Muscle of back (tissue), 11 donors: Measurements from ENCODE around the gene PRICKLE4. TPM values are rescaled to one million over a fixed set of nuclear protein-coding genes. Genes with fewer than 3 reads are reported as not detected.
"Not testable (repeated sequence)": the region's sequence is repeated elsewhere in the genome, so short reads cannot be mapped to it uniquely, and the experiment has no call there.

ENCODE experiments used
- DNase-seq, 3 donors: peaks; one replicate each; pipeline versions ENCODE4 v3.0.0 to v3.0.0-alpha.2; 2013
- polyA plus RNA-seq, 10 donors: library from polyadenylated mRNA; unstranded; fragments of 120-200 nt; gene quantifications; one replicate each; pipeline ENCODE4 v1.2.1, GENCODE V29; 2013; ENCODE audit not compliant: insufficient read length in 10 of 10

Gene PRICKLE4
- polyA plus RNA-seq, 10 donors = 1.0 to 4.1 (median 2.5) TPM

DNA sequence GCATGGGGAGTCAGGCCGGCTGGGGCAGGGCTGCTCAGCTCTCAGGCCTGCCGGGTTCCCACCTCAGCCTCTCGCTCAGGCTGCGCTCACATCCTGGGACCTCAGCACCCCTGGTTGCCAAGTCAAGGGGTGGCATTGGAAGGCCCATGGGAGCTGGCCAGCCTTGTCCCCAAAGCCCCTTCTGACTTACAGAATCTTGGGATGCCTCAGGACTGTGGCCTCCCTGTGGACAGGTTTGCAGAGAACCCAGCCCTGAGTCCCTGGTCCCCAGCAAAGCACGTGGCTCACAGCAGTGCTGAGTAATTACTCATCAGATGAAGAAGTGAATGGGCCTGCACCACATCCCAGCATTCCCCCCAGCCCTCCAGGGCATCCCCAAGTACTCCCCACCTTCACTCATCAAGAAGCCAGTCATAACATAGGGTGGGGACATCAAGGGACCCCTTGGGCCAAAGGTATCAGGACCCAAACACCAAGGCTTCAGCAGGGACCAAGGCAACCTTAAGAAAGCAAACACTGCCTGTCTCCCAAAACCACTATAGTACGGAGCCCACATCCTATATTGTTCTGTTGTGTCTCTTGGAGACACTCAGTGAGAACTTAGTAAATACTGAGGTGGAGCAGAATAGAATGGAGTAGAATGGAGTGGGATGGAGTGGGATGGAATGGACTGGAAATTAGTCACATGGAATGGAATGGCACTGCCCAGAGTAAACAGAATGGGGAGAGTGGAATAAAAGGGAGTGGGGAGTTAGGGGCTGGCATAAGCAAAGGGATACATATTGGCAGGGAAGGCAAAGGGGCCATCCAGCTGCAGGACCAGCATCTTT is 37.0 kb upstream of the PRICKLE4 start:
- no peak for DNase-seq

- no peak for DNase-seq
Measured at GRCh38 chr6:41744236-41744787, 36.3 kb upstream of the PRICKLE4 start.

DNA sequence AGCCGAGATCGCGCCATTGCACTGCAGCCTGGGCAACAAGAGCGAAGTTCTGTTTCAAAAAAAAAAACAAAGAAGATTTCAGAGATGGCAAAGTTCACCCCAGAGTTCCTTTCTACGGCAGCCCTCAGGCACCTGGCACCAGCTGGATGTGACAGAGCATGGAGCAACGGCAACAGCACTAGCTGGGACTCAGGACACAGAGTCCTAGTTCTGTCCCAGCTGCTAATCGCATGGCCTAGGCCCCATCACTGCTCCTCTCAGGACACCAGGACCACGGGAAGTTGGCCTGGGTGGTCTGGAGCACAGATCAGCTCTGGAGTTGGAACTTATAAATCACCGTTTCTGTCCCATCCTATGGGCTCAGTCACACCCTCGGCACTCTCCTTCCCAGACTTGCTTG is 34.5 kb upstream of the PRICKLE4 start:
- no peak for DNase-seq

GRCh38 chr6:41747256-41748101 is 33.1 kb upstream of the PRICKLE4 start, which contains the start of gene PGC:
Gene PGC, minus strand, starts transcription at chr6:41747397. Its CDS starts 63 bp downstream, at chr6:41747334.
- no peak for DNase-seq

GRCh38 chr6:41748102-41748477 is 32.5 kb upstream of the PRICKLE4 start:
- no peak for DNase-seq

GRCh38 chr6:41748542-41748941 is 32.0 kb upstream of the PRICKLE4 start:
- no peak for DNase-seq

DNA sequence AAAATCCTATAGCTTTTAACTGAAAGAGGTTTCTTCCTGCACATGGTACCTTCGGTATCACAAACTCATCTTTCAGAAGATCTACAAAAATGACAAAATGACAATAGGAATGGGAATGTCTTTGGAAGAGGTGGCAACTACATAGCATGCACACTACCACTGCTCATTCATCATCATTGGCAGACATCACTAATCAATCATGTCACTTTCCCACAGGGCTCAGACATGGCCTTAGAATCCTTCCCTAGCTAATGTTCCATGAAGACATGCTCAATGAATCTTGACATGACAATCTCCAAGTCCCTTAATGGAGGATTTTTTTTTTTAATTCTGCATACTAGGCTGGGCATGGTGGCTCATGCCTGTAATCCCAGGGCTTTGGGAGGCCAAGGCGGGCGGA is 30.2 kb upstream of the PRICKLE4 start:
- no peak for DNase-seq

GRCh38 chr6:41755895-41756294 is 24.7 kb upstream of the PRICKLE4 start:
- no peak for DNase-seq

GRCh38 chr6:41756354-41756753 is 24.2 kb upstream of the PRICKLE4 start:
- DNase-seq = no peak

DNA sequence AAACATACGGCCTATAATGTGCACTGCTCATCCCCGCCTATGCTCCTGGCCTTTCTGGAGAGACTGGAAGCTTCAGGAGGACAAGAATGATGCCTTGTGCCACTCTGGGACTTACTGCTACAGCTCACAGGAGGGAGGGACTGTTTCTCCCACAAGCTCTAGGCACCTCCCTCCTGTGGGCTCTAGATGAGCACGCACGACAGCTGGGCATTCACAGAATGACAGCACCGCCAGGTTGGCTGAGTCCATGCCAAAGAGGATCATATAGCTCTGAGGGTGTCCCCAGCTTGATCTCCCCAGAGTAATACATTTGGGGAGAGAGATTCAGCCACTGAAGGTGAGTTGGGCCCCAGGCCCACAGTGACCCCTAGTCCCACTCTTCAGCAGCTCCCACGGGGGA is 23.3 kb upstream of the PRICKLE4 start:
- DNase-seq = peak; percentile 35 to 56 (median 40)

DNA sequence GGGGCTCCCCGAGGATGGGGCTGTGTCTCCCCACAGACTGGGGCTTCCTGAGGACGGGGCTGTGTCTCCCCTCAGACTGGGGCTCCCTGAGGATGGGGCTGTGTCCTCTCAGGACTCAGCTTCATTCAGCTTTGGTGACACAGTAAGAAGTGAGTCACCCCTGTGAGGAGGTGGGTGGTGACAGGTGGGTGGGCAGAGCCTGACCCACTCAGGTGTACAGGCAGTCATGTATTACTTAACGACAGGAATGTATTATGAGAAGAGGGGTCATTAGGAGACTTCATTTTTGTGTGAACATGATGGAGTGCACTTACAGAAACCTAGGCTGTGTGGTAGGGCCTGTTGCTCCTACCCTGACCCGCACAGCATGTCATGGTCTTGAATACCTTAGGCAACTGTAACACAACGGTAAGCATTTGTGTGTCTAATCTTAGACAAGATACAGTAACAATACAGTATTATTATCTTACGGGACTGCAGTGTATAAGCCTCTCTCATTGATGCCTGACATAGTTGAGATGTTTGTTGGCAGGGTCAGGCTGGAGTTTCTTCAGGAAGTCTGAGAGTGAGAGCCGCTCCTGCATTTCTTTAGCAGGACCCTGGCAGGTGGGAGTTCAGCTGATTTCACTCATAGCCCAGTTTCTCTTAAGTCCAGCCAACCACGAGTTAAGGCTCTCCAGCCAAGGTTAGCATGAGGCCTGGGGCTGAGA is 22.5 kb upstream of the PRICKLE4 start:
- no peak for DNase-seq

- DNase-seq = no peak
Measured at GRCh38 chr6:41758641-41759035, 21.9 kb upstream of the PRICKLE4 start.

DNA sequence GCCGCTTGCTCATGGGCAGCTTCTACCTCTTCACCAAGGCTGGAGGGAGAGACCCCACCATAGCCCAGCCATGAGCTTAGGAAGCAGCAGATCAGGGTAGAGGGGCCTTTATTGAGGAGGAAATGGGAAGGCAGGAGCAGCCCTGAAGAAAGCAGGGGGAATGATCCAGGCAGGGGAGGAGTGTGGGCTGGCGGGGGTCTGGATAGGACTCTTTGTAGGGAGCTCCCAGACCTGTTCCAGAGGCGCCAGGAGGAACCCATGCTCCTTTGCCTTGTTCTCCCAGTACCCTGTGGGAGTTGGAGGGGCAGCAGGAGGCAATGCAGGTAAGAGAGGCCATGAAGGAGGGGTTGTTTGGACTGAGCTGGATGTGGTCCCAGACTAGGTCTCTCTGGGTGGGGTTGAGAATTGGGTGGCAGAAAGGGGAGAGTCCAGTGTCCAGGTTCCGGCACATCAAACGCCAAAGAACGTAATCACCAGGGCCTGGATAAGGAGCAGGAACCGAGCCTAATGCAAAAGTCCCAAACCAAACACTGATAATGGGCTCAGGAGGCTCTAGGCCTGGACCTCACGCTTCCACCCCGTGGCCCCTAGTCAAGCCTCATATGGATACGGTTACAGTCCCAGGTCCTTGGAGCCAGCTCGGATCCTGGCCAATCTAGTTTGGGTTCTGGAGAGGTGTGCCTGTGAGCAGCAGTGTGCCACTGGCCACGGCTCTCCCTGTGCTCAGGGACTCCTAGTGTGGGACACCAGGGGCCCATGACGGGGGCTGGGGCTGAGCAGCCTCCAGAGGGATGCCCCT is 21.3 kb upstream of the PRICKLE4 start:
- no peak for DNase-seq

DNA sequence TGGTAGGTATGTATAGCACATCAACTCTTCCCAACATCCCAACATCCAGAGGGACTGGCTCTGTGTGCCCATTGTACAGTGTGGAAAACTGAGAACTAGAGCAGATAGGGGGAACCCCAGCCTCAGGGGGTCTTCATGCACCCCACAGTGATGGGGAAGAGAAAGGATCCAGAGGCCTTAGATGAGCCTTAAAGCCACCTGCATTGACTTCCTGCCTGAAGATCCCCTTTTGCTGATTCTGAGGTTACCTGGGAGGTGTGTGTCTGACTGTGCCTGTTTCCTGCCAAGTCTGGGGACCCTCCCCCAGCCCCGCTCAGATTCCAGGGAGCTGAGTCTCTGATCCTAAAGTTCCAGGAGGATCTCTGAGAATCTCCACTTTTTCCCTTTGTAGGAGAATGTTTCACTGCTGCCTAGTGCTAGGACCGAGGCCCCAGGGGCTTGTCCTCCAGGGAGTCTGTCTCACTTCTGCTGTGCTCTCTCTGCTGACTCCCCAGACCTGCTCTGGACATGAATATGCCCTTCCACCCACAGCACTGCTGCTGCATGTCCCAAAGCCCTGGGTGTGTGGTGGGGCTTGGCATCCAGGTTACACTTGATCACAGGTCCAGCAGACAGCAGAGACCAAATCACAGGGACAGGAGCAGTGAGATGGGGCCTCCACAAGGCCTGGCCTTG is 20.5 kb upstream of the PRICKLE4 start:
- DNase-seq = no peak

DNA sequence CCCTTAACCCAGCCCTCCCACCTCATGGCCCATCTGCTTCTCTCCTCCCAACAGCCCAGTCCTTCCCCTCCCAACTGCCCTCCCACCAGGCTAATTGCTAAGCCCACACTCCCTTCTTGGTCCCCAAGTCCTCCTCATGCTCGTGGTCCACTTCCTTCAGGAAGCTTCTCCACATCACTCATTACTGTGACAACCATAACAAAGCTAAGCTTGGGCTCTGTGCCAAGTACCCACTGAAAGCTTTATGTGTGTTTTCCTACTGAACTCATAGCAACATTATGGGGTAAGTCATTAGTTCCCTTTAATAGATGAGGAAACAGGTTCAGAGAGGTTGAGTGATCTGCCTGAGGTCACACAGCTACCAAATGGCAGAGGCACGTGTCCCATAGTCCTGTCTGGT is 17.1 kb upstream of the PRICKLE4 start:
- DNase-seq = no peak

DNA sequence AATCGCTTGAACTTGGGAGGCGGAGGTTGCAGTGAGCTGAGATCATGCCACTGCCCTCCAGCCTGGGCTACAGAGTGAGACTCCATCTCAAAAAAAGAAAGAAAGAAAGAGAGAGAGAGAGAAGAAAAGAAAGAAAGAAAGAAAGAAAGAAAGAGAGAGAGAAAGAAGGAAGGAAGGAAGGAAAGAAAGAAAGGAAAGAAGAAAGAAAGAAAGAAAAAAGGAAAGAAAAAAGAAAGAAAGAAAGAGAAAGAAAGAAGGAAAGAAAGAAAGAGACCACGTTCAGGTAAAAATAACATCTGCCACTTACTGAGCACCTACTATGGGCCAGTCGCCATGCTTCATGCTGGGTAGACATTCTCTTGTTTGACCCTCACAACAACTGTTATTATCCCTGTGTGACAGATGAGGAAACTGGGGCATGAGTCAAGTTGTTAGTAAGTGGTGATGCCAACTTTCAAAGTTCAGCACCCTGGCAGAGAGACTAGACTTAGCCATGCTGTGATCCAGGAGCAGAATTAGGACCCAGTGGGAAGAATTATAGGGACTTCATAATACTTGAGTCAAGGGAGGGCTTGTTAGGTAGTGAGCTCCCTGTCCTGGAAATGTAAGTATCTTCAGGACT is 14.4 kb upstream of the PRICKLE4 start:
- DNase-seq = not testable (repeated sequence)

DNA sequence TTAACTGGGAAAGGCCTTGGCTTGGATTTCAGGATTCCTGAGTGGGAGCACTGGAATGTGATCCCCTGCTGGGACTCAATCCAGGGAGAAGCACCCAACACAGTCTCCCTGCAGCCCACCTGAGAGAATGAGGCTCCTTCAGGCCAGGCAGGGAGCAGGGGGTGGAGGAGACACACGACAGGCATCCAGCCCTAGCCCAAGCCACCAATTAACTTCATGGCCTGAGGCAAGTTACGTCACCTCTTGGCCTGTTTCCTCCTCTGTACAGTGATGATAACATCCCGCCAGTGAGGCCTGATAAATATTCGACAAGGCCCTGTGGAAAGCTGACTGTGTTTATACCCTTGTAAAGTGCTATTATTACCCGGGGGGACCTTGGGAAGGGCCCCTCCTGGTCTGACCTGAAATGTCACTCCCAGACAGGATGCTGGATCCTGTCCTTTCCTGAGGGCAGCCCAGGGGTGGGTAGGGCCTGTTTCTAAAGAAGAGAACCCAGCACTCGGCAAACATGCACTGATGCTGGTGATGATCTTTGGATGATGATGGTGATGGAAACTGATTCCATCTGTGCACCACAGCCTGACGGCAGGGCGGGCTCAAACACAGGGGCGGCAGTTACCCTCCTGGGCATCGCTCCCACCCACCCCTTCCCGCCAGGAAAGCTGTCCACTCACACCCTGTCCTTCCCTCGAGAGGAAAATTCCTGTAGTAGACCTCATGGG is 13.3 kb upstream of the PRICKLE4 start:
- DNase-seq = peak; percentile 28 to 66 (median 38)

GRCh38 chr6:41768545-41769308 is 11.9 kb upstream of the PRICKLE4 start:
- no peak for DNase-seq

- no peak for DNase-seq
Measured at GRCh38 chr6:41769376-41769775, 11.2 kb upstream of the PRICKLE4 start.
